Endothelial cell of umbilical vein (primary cell): ENCODE results near the gene PIGO. TPM values are rescaled to one million over a fixed set of nuclear protein-coding genes. Genes with fewer than 3 reads are reported as not detected.

Experiments used
- BruUV-seq: library from RNA; stranded (reverse); fragments of 400-500 nt; replicated peaks from 2 replicates; lab custom pipeline; 2021; lab: Mats Ljungman, UMichigan
- CTCF ChIA-PET: fragments of 300-600, 350-600 bp; sonication (Branson Sonifier 250); formaldehyde crosslinking; loops from one replicate; lab custom pipeline; 2021; ENCODE audit warnings: antibody characterized with exemption, inconsistent platforms; lab: Charles Lee
- POLR2A ChIA-PET: fragments of 300-600, 350-600 bp; sonication (Branson Sonifier 250); formaldehyde crosslinking; loops from one replicate; lab custom pipeline; 2021; ENCODE audit warnings: antibody characterized with exemption, inconsistent platforms; lab: Charles Lee
- DNase-seq: peaks from one replicate; pipeline ENCODE4 v3.0.0-alpha.2; 2011; ENCODE audit warnings: low read depth, low spot score
- FAIRE-seq: peaks from 2 replicates; lab custom pipeline; 2011; peaks lifted over from hg19 to GRCh38; lab: Jason Lieb, UNC
- H2AFZ ChIP-seq: 2 replicates; pipeline ENCODE4 v1.6.0; 2012; ENCODE audit warnings: low read depth, low read length, control low read depth, inconsistent platforms
- H3K27ac ChIP-seq: 2 replicates; pipeline ENCODE4 v1.5.1; 2011; ENCODE audit warnings: low read depth, mild to moderate bottlenecking, control low read depth, low read length, moderate library complexity; ENCODE audit not compliant: insufficient read depth
- H3K27me3 ChIP-seq, 2 experiments: 2 replicates each; pipeline versions ENCODE4 v1.6.0 to v1.6.1; 2011; ENCODE audit warnings: low read length in 2 of 2, mixed read lengths in 1 of 2; ENCODE audit not compliant: control insufficient read depth in 2 of 2, insufficient read depth in 2 of 2
- H3K36me3 ChIP-seq, 2 experiments: 2 replicates in 1 of 2; 3 replicates in 1 of 2; pipeline ENCODE4 v1.5.1; 2011; ENCODE audit warnings: low read length in 2 of 2, mild to moderate bottlenecking in 1 of 2, moderate library complexity in 1 of 2; ENCODE audit not compliant: control insufficient read depth in 2 of 2, insufficient read depth in 2 of 2; ENCODE audit errors: extremely low read depth in 1 of 2
- H3K4me1 ChIP-seq: 3 replicates; pipeline ENCODE4 v1.5.1; 2011; ENCODE audit warnings: mild to moderate bottlenecking, low read length; ENCODE audit not compliant: control insufficient read depth, insufficient read depth; ENCODE audit errors: extremely low read depth
- H3K4me2 ChIP-seq: 2 replicates; pipeline ENCODE4 v1.6.1; 2011; ENCODE audit warnings: low read length, control low read depth, mixed read lengths; ENCODE audit not compliant: insufficient read depth
- H3K4me3 ChIP-seq, 3 experiments: fragments of 200-600 bp in 1 of 3; sonication (generic), shearing (Covaris generic) in 1 of 3; replicated peaks in 1 of 3; 2 replicates each; pipeline ENCODE4 v1.5.1; 2011 to 2016; ENCODE audit warnings: control low read depth in 3 of 3, low read length in 3 of 3, mild to moderate bottlenecking in 2 of 3, inconsistent platforms in 1 of 3, low read depth in 1 of 3, moderate library complexity in 1 of 3; ENCODE audit not compliant: insufficient read depth in 1 of 3
- H3K79me2 ChIP-seq: 2 replicates; pipeline ENCODE4 v1.6.0; 2012; ENCODE audit warnings: low read length, inconsistent platforms; ENCODE audit not compliant: control insufficient read depth, insufficient read depth
- H3K9ac ChIP-seq: replicated peaks from 2 replicates; pipeline ENCODE3; 2011; ENCODE audit warnings: low read length, control low read depth; ENCODE audit not compliant: insufficient read depth; ENCODE audit errors: extremely low read depth
- H3K9me1 ChIP-seq: replicated peaks from 3 replicates; pipeline ENCODE4 v1.6.0; 2011; ENCODE audit warnings: mild to moderate bottlenecking, low read length; ENCODE audit not compliant: control insufficient read depth, insufficient read depth; ENCODE audit errors: extremely low read depth
- H3K9me3 ChIP-seq: replicated peaks from 2 replicates; pipeline ENCODE4 v1.5.1; 2012; ENCODE audit warnings: low read length, inconsistent platforms; ENCODE audit not compliant: control insufficient read depth, insufficient read depth
- H4K20me1 ChIP-seq: replicated peaks from 2 replicates; pipeline ENCODE3; 2011; ENCODE audit warnings: mild to moderate bottlenecking, low read length; ENCODE audit not compliant: control insufficient read depth, insufficient read depth; ENCODE audit errors: extremely low read depth
- CTCF ChIP-seq, 2 donors: IDR thresholded peaks; 1 replicate in 1 of 2; 2 replicates in 1 of 2; pipeline ENCODE4 v1.5.1; 2011; ENCODE audit warnings: low read length in 2 of 2, mild to moderate bottlenecking in 2 of 2, moderate library complexity in 2 of 2, control low read depth in 1 of 2, inconsistent platforms in 1 of 2, low read depth in 1 of 2; ENCODE audit not compliant: insufficient read depth in 1 of 2; ENCODE audit errors: extremely low read depth in 1 of 2
- EZH2 ChIP-seq: IDR thresholded peaks from 2 replicates; pipeline ENCODE4 v1.6.1; 2012; ENCODE audit warnings: borderline replicate concordance, low read depth, mild to moderate bottlenecking, moderate library complexity, low read length, inconsistent platforms; ENCODE audit not compliant: severe bottlenecking
- FOS ChIP-seq: IDR thresholded peaks from 2 replicates; pipeline ENCODE4 v1.6.1; 2011; ENCODE audit warnings: mild to moderate bottlenecking, low read length, moderate library complexity, borderline replicate concordance; ENCODE audit not compliant: insufficient read depth
- GATA2 ChIP-seq: IDR thresholded peaks from 2 replicates; pipeline ENCODE4 v1.7.0; 2011; ENCODE audit warnings: low read depth, mild to moderate bottlenecking, moderate library complexity, mixed read lengths, low read length; ENCODE audit not compliant: insufficient read length, insufficient read depth
- JUN ChIP-seq: IDR thresholded peaks from 2 replicates; pipeline ENCODE4 v1.6.1; 2011; ENCODE audit warnings: borderline replicate concordance, low read depth; ENCODE audit not compliant: insufficient read length, insufficient read depth
- MAX ChIP-seq: IDR thresholded peaks from 2 replicates; pipeline ENCODE4 v1.6.1; 2011; ENCODE audit not compliant: insufficient read depth, insufficient read length
- MYC ChIP-seq: IDR thresholded peaks from one replicate; pipeline ENCODE4 v1.6.1; 2011; ENCODE audit warnings: mild to moderate bottlenecking, low read depth, low read length
- POLR2A ChIP-seq: IDR thresholded peaks from 2 replicates; pipeline ENCODE4 v1.6.1; 2012; ENCODE audit warnings: low read depth, mild to moderate bottlenecking, control low read depth, low read length
- POLR2AphosphoS5 ChIP-seq: IDR thresholded peaks from 2 replicates; pipeline ENCODE4 v1.6.1; 2012; ENCODE audit warnings: low read depth, mild to moderate bottlenecking, control low read depth, low read length, moderate library complexity; ENCODE audit not compliant: insufficient read depth
- dilution Hi-C: fragments of 300-500 bp; cut with MboI; formaldehyde crosslinking; loops from one replicate; pipeline ENCODE4 v1.15.0; 2019; ENCODE audit warnings: low sequenced_read_pairs; ENCODE audit not compliant: extremely low pct_ligation_motif_present
- intact Hi-C: fragments of 100-400 bp; cut with micrococcal nuclease; formaldehyde crosslinking; loops from one replicate; pipeline ENCODE4 v1.10.0; 2022
- polyA plus RNA-seq, 4 experiments: library from polyadenylated mRNA; depleted of rRNA in 3 of 4; stranded (reverse) in 3 of 4; unstranded in 1 of 4; fragments of >200 nt; gene quantifications; 2 replicates each; pipeline versions ENCODE4 v1.2.1 to v1.2.3, GENCODE V29; 2011 to 2012; ENCODE audit warnings: missing spikeins in 1 of 4
- total RNA-seq: library from RNA; stranded (reverse); gene quantifications from 2 replicates; pipeline ENCODE4 v1.2.3, GENCODE V29; 2021

PIGO gene
- total and polyA plus RNA-seq, 2 donors (not counting 3 experiments of a cell fraction or from before 2014, with no cell fraction given), result 23.5 to 27.3 TPM

- no peak for TF ChIP-seq POLR2A
- no peak for TF ChIP-seq POLR2AphosphoS5
- TF ChIP-seq FOS, result no peak
- TF ChIP-seq JUN, result no peak
- no peak for TF ChIP-seq CTCF (IDR thresholded peaks at IDR 0.05; ENCODE audit: extremely low read depth in 1 of 2, insufficient read depth in 1 of 2, low read depth in 1 of 2, low read length in 2 of 2)
- TF ChIP-seq EZH2, result no peak
- no peak for TF ChIP-seq GATA2
- TF ChIP-seq MYC, result no peak
- TF ChIP-seq MAX, result no peak
- peak overlapping the region; percentile 79 to 97 (median 96) for H3K4me3 ChIP-seq
- H2AFZ ChIP-seq, result no peak overlapping the region
- peak; percentile 76 for FAIRE-seq
- POLR2A ChIA-PET, result interaction anchor here (0.6 to 1.9 kb wide), 9 partner anchors 8 to 45 kb away, joined by 3 to 12 read pairs (median 5); partner anchors contain the start of genes ATOSB, FANCG, PIGO and STOML2
- H4K20me1 ChIP-seq, result peaks cover 13% of the 10 kb centered on the region
- H3K9ac ChIP-seq, result peak overlapping the region; percentile 99
- TSS peak; percentile 27 for BruUV-seq
- peak overlapping the region; percentile 98 for H3K4me2 ChIP-seq
- H3K36me3 ChIP-seq, result peaks cover 20 to 24% of the 10 kb centered on the region in 2 experiments
- dilution Hi-C loops (no loop called here), intact Hi-C loops (loop anchor here (2.0 kb wide), 1 partner anchor 82 kb away; the partner anchor contains the start of gene DNAJB5)
- H3K79me2 ChIP-seq, result peaks cover 59% of the 10 kb centered on the region
- H3K27me3 ChIP-seq, result no peaks in the 10 kb centered on the region
- H3K4me1 ChIP-seq, result peaks cover 29% of the 10 kb centered on the region
- no peaks in the 10 kb centered on the region for H3K9me3 ChIP-seq
- CTCF ChIA-PET, result interaction anchor here (0.6 to 2.6 kb wide), 10 partner anchors 9 to 1792 kb away, joined by 3 to 18 read pairs (median 7); partner anchors contain the start of genes FANCG and PIGO
- no peaks in the 10 kb centered on the region for H3K9me1 ChIP-seq
- H3K27ac ChIP-seq, result peak overlapping the region; percentile 95
- DNase-seq, result peak; percentile 24
These were observed 25.3 kb downstream of the PIGO start for GRCh38 chr9:35070823-35071813.
